T-helper 1 cell treated with Interleukin-12 subunit alpha and Interleukin-12 subunit beta and Interleukin-4 antibody, amounts not matched to agents 30 ng/mL and 1 ng/mL, for 36 hours (primary cell): ENCODE data around the gene CCDC97. TPM values are rescaled to one million over a fixed set of nuclear protein-coding genes. Genes with fewer than 3 reads are reported as not detected.
"Not testable (repeated sequence)": the region's sequence is repeated elsewhere in the genome, so short reads cannot be mapped to it uniquely, and the experiment has no call there.

Experiments used
- intact Hi-C: fragments of 100-400 bp; cut with micrococcal nuclease; formaldehyde crosslinking; loops from one replicate; pipeline ENCODE4 v1.15.1; 2024
- total RNA-seq: library from RNA; stranded (reverse); gene quantifications from 2 replicates; pipeline ENCODE4 v1.2.3, GENCODE V29; 2022

CCDC97 gene
- total RNA-seq, 1 donor from 2014 or later: 65.1 TPM

DNA sequence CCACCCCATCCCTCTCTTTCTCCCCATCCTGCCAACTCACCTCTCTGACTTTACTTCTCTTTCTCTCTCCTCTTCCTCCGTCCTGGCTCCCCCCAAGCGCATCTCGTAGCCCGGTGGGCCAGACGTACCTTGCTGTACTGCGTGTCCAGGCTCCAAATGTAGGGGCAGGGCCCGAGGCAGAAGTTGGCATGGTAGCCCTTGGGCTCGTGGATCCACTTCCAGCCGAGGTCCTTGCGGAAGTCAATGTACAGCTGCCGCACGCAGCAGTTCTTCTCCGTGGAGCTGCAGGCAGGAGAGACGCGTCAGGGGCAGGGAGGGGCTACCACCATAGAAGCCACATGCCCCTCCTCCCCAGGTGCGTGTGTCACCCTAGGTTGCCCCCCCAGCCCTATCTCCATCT, 22.0 kb downstream of the CCDC97 start:
- intact Hi-C loops: no loop called here

DNA sequence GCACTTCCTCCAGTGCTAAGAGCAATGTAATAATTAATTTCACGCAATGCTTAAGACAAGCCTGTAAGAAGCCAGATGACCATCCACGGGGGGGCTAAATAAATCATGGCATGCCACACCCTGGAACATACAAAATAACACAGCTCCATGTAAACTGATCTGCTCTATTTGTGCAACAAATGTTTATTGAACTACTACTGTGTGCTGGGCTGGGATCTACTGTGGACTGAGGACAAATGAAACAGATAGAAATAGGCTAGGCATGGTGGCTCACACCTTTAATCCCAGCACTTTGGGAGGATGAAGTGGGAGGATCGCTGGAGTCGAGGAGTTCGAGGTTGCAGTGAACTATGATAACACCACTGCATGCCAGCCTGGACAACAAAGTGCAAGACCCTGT, 22.5 kb downstream of the CCDC97 start:
- intact Hi-C loops: no loop called here

DNA sequence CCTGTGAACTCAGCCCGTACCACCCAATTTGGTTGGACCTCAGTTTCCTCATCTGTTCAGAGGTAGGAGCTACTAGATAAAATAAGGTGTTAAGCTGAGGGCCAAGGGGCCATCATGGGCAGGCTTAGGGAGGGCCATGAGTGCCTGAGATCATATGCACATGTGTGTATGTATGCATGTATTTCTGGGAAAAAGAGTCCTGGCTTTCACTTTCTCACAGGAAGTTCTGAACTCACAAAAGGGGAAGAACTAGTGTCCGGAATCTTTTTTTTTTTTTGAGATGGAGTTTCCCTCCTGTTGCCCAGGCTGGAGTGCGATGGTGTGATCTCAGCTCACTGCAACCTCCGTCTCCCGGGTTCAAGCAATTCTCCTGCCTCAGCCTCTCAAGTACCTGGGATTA, 24.8 kb downstream of the CCDC97 start:
- intact Hi-C loops: no loop called here

DNA sequence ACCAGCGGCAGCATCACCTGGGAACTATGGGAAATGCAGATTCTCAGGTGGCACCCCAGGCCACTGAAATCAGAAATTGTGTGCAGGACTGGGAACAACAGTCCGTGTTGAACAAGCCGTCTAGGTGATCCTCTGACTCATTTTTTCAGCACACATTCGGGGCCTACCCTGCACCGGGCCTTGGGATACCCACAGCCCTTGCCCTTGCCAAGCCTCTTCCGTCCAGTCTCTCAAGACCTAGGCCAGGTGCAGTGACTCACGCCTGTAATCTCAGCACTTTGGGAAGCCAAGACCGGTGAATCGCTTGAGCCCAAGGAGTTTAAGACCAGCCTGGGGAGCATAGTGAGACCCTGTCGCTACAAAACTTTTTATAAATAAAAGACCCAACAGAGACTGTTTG, 25.5 kb downstream of the CCDC97 start:
- intact Hi-C loops: no loop called here

DNA sequence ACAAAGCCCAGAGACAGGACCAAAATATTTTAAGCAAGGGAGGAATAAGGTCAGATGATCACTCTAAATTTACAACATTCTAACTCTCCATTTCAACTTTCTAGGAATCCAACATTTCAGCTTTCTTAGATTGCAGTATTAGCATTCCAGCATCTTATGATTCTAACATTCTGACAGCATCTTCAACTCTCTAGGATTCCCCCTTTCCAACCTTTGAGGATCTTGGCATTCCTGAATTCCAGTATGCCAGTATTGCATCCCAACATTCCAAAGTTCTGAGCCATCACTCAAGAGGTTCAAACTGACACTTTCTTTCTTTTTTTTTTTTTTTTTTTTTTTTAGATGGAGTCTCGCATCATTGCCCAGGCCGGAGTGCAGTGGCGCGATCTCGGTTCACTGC, 30.0 kb downstream of the CCDC97 start:
- intact Hi-C loops: no loop called here

DNA sequence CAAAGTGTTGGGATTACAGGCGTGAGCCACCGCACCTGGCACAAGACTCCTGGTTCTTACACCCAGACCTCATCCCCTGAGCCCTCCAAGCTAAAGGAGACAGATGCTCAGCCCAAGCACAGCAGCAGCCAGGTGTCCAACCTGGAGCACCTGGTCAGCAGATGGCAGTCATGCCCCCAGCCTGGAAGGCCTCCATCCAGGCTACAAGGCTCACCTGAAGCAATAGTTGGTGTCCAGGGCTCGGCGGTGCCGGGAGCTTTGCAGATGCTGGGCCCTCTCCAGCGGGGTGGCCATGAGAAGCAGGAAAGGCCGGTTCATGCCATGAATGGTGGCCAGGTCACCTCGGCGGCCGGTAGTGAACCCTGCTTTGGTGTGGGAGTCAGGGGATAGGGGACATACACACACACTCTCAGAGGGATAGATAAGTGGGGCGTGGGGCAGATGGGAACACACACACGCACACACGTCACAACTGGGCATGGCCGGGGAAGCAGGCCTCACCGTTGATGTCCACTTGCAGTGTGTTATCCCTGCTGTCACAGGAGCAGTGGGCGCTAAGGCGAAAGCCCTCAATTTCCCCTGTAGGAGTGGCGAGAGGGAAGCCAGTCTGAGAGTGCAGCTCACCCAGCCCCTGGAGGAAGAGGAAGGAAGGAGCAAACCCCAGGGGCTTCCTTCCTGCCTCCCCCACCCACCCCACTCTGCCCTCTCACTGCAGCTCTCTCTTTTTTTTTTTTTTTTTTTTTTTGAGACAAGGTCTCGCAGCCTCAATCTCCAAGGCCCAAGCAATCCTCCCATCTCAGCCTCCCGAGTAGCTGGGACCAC, 31.9 kb downstream of the CCDC97 start:
- intact Hi-C loops: no loop called here

DNA sequence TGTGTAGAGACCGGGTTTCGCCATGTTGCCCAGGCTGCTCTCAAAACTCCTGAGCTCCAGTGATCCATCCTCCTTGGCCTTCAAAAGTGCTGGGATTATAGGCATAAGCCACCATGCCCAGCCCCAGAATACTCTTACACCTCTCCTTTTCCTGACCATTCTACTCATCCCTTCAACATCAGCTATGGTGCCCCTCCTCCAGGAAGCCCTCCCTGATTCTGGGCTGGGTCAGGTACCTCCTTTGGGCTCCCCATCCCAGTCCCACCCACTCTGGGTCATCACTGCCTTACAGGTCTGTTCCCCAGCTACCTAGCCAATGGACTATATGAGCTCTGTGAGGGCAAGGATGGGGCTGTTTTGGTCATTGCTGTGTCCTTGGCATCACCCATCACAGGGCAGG, 34.2 kb downstream of the CCDC97 start:
- intact Hi-C loops: no loop called here

DNA sequence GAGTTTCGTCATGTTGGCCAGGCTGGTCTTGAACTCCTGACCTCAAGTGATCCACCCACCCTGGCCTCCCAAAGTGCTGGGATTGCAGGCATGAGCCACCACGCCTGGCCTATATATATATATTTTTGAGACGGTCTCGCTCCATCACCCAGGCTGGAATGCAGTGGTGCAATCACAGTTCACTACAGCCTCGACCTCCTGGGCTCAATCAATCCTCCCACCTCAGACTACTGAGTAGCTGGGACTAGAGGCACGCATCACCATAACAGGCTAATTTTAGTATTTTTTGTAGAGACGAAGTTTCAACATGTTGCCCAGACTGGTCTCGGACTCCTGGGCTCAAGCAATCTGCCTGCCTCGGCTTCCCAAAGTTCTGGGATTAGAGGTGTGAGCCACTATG, 36.9 kb downstream of the CCDC97 start:
- intact Hi-C loops: not testable (repeated sequence)

DNA sequence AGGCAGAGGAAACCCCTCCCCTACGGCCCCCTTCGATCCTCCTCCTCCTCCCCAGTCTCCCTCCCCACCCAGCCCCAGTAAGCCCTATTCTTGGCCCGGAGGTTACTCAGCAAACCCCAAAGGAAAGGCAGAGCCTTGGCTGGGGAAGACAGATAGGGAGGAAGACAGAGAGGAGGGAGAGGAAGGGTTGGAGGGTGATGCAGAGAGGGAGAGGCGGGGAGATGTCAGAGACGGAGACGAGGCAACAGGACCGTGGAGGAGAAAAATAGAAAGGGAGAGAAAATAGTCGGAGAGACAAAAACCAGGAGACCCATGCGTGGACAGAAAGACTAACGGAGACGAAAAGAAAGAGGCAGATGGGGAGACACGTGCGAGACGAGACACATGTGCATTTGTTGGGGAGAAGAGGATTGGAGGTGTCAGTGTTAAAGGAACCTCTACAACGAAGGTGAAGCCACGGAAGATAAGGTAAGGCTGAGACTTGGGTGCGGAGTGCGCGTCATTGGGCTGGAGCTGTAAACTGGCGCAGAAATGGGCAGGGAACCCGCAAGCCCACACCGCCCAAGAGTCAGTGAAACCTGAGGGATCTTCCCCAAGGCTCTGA, 40.9 kb downstream of the CCDC97 start:
- intact Hi-C loops: loop anchor here (1.0 to 10.0 kb wide), 13 partner anchors 14 to 909 kb away; partner anchors contain the start of genes B9D2, BCKDHA, CCDC97 and CD79A

DNA sequence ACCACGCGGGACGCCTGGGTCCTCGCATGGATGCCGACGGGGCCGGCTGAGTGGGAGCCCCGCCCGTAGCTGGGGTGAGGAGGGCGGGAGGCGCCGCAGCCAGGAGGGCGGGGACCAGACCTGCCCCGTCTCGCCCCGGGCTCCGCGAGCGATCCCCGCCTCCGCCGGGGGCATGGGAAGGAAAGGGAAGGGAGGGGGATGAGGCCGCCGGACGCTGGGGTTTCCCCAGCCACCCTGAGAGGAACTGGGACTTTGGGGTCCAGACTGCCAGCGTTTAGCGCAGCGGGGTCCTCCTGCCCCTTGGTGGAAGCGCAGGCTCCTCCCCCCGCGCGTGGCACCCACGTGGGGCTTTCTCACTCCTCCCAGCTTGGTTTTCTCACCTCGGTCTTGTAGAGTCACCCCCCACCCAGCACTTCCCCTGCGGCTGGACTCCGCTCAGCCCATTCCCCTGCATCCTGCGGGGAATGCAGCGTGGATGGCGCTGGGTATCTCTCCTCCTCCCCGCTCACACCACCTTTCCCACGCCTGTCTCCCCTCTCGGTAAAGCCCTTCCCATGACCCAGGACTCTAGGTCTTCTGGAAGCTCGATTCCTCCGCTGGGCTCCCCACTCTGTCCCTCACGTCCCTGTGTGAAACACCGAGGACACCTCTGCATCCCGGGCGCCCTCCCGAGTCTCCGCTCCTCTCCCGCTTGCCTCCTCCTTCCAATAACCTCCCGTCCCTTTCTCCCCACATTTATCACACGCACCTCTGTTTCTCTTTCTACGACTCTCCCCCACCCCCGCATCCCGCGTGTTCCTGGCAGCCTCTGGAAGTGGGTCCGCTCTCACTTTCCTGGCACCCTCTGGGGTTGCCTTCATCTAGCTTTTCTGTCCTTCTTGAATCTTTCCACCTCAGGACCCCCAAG, 41.6 kb downstream of the CCDC97 start:
- intact Hi-C loops: loop anchor here (1.0 to 10.0 kb wide), 13 partner anchors 13 to 909 kb away; partner anchors contain the start of genes B9D2, BCKDHA, CCDC97 and CD79A

DNA sequence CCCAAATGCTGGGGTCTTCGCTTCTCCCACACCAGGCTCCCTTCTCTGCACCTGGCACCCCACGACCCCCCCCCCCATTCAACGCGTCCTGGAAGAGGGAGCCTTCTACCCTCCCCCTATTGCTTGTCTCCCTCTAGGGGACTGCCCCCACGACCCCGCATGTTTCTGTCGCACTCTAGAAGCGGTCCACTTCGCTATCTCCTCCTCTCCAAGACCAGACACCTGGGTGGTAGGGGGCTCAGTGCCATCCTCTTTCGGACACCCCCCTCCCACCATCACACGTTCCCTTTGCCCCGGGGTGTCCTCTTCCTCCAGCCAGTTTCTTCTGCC, 42.3 kb downstream of the CCDC97 start:
- intact Hi-C loops: loop anchor here (5.0 to 10.0 kb wide), 5 partner anchors 180 to 910 kb away; partner anchors contain the start of genes CD79A, EGLN2 and SERTAD3

DNA sequence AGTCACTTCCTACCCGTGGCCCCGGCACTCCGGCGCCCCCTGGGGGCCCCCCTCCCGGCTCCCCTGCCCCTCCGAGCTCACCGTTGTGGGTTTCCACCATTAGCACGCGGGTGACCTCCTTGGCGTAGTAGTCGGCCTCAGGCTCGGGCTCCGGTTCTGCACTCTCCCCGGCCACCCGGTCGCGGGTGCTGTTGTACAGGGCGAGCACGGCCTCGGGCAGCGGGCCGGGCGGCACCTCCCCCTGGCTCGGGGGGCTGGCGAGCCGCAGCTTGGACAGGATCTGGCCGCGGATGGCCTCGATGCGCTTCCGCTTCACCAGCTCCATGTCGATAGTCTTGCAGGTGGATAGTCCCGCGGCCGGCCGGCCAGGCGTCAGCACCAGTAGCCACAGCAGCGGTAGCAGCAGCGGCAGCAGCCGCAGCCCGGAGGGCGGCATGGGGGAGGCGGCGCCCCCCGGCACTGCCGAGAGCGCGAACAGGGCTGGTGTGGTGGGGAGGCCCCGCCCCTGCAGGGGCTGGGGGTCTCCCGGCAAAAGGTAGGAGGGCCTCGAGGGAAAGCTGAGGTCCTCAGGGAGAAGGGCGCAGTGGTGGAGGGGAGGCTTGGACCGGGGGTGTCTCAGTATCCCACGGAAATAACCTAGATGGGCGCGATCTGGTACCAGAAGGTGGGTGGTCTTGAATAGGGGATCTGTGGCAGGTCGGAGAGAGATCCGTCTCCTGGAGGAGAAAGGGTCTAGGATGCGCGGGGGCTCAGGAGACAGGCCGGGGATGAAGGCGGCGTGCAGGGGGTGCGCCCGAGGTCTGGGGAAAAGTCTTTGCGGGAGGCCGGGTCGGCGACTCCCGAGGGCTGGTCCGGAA, 42.9 kb downstream of the CCDC97 start:
- intact Hi-C loops: loop anchor here (5.0 to 10.0 kb wide), 5 partner anchors 179 to 911 kb away; partner anchors contain the start of genes CD79A, EGLN2 and SERTAD3

DNA sequence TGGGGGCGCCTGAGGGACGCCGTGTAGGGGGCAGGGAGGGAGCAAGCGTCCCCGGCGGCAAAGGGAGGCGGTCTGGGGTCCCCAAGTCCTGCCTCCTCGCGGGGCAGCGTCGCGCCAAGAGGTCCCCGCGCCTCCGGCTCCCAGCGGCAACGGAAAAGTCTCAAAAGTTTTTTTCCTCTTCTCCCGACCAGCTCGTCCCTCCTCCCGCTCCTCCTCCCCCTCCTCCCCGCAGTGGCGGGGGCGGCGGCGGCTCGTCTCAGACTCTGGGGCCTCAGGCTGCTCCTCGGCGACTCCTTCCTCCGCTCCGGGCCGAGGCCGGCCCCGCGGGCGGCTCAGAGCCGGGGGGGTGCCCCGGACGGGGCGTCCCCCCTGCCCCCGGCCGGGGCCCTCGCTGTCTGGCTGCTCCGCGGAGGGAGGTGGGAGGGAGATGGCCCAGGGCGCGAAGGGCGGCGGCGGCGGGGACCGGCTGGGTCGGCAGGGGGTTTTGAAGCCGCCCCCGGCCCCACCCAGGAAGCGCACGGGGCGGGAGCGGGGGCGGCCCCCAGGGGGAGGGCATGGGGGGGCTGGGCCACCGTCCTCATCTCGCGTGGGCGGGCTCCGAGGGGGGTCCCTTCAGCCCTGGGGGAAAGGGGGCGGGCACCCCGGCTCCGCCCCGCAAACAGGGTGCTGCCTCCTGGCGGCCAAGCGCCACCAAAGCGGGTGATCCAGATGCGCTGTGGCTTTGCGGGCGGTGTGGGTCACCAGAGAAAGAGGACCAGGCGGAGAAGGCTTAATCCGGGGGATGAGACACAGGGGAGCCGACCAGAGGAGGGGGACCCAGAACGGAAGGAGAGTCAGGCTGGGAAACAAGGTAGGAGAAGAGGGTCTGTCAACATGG, 43.7 kb downstream of the CCDC97 start, which contains the start of gene TGFB1:
Gene TGFB1 (minus strand): TSS at position 457 of the 877 bp plus-strand sequence. CDS start 878 bp downstream, outside the sequence.
- intact Hi-C loops: loop anchor here (1.0 to 10.0 kb wide), 9 partner anchors 10 to 911 kb away; partner anchors contain the start of genes ACTMAP, CD79A, DMAC2 and EGLN2

DNA sequence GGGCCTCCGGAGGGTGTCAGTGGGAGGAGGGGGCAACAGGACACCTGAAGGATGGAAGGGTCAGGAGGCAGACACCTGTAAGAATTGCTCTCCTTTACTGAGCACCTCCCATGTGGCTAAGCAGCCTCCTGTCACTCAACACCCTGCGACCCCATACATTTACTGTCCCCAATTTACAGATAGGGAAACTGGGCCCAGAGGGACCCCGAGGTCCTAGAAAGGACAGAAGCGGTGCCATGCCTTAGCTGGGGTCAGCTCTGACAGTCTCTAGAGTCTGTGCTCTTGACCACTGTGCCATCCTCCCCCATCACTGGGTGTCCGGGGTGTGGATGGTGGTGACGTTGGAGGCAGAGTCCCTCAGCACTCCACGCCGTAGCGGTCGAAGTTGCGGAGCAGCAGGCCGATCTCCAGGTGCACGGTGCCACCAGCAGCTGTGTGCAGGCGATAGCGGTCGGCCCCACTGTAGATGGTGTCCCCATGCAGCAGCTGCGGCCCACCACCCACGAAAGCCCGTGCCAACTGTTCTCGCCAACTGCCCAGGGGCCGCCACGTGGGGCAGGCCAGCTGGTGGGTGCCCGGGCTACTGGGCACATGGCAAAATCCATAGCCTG, 44.5 kb downstream of the CCDC97 start:
- intact Hi-C loops: loop anchor here (1.0 to 10.0 kb wide), 9 partner anchors 9 to 912 kb away; partner anchors contain the start of genes ACTMAP, CD79A, DMAC2 and EGLN2

DNA sequence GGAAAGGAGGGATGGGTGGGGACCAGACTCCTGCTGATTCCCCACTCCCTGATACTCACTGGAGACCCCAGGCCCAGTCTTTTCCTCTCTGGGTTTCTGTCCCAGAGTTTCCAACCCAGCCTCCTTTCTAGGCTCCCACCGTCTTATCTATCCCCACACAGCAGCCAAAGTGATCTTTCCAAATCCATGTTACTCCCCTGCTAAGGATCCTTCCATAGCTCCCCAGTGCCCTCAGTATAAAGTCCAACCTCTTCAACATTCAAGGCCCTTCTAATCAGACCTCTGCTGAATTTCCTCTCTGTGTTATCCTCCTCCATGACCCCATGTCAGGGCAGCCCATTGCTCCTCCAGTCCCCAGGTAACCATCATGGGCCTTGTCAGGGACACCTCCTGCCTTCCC, 45.1 kb downstream of the CCDC97 start:
- intact Hi-C loops: loop anchor here (2.0 to 10.0 kb wide), 2 partner anchors 242 to 520 kb away; partner anchors contain the start of gene CD79A

DNA sequence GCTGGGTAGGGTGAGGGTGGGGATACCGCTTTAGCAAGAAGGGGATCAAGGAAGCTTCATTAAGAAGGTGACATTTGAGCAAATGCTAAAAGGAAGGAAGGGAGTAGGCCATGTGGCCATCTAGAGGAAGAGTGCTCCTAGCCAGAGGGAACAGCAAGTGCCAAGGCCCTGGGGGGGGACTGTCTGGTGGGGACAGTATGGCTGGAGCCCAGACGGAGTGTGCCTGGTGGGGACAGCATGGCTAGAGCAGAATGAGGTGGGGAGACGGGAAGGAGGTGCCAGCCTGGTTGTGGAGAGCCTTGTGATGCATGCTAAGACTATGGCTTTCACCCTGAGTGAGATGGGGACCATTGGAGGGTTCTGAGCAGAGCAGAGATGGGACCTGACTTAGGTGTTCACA, 45.8 kb downstream of the CCDC97 start:
- intact Hi-C loops: loop anchor here (2.0 to 10.0 kb wide), 2 partner anchors 241 to 519 kb away; partner anchors contain the start of gene CD79A

DNA sequence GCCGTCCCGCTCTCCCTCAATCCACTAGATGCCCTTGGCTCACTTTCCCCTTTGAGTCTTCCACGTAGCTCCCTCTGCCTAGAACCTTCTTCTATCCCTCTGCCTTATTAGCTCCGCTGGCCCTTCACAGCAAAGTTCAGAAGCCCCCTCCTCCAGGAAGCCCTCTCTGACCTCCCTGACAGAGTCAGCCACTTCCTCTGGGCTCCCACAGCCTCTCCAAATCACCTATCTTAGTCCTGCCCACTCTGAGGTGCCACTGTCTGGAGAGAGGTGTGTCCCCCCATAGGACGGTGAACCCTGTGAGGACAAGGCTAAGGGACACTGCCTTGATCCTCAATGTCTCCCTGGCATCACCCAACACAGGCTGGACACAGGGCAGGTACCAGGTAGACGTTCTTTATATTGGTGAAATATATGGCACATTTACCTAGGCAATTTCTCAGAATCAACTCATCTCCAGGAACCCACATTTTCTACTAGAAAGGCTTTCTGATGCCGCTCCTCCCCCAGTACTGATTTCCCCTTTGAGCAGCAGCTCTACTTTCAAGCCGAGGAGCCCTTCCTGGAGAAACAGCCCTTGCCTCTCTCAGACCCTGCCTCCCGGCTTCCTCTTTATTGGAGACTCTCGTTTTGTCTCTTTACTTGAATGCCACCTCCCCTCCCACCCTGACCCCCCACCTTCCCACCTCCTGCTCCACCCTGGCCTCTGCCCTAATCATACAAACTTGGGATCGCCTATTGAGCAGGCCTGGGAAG, 47.2 kb downstream of the CCDC97 start:
- intact Hi-C loops: loop anchor here (10.0 kb wide), 1 partner anchor 518 kb away; the partner anchor contains the start of gene CD79A

DNA sequence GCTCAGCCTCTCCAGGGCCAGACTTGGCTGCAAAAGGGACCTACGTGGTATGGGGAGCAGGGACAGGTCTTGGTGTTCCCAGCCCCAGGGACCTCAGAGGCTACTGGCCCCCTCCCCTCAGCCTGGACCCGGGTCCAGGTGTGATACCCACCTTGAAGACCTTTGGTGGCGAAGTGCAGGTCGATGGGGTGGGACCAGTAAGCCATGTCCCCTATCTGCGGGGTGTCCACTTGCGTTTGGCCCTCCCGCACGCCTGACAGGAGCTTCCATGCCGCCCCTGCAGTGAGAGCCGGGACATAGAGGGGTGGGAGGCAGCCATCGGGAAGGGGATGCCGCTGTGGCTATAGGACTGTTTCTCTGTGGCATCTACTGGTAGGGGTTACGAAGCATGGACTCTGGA, 47.8 kb downstream of the CCDC97 start:
- intact Hi-C loops: loop anchor here (10.0 kb wide), 1 partner anchor 517 kb away; the partner anchor contains the start of gene CD79A
